BJ (cell line): ENCODE measurements around the gene DGKQ. TPM values are rescaled to one million over a fixed set of nuclear protein-coding genes. Genes with fewer than 3 reads are reported as not detected.

ENCODE experiments used
- CTCF ChIA-PET: fragments of 350-600 bp; formaldehyde crosslinking; extraction: SDS; loops from one replicate; lab custom pipeline; 2021; ENCODE audit warnings: antibody characterized with exemption, inconsistent platforms; lab: Yijun Ruan, JAX
- POLR2A ChIA-PET: fragments of 300-600 bp; sonication (Branson Sonifier 250); formaldehyde crosslinking; extraction: SDS; loops from one replicate; lab custom pipeline; 2021; ENCODE audit warnings: antibody characterized with exemption; lab: Charles Lee
- DNase-seq: peaks from one replicate; pipeline ENCODE4 v3.0.0-alpha.2; 2011; ENCODE audit warnings: low read depth
- H3K27me3 ChIP-seq: 2 replicates; pipeline ENCODE4 v1.6.0; 2011; ENCODE audit warnings: low read length; ENCODE audit not compliant: control insufficient read depth, insufficient read depth
- H3K36me3 ChIP-seq: 2 replicates; pipeline ENCODE4 v1.5.1; 2011; ENCODE audit warnings: low read length; ENCODE audit not compliant: control insufficient read depth, insufficient read depth
- H3K4me3 ChIP-seq: 2 replicates; pipeline ENCODE4 v1.5.1; 2011; ENCODE audit warnings: low read depth, mild to moderate bottlenecking, control low read depth, low read length
- CTCF ChIP-seq: IDR thresholded peaks from 2 replicates; pipeline ENCODE4 v1.5.1; 2011; ENCODE audit warnings: low read depth, mild to moderate bottlenecking, control low read depth, inconsistent platforms, low read length, moderate library complexity; ENCODE audit not compliant: insufficient read depth
- polyA plus RNA-seq: library from polyadenylated mRNA; depleted of rRNA; stranded (reverse); fragments of >200 nt; gene quantifications from 2 replicates; pipeline ENCODE4 v1.2.3, GENCODE V29; 2011; rRNA removed

Gene DGKQ
- polyA plus RNA-seq, 1 experiment = 6.5 TPM

GRCh38 chr4:909131-909571 lies 64.2 kb downstream of the DGKQ start:
- no peak for TF ChIP-seq CTCF
- CTCF ChIA-PET = interaction anchor here (1.0 kb wide), 1 partner anchor 9 kb away, joined by 3 read pairs; no protein-coding TSS in a partner anchor

More at GRCh38 chr4:909131-909571, 64.2 kb downstream of the DGKQ start:
- no peak overlapping the region for H3K4me3 ChIP-seq
- DNase-seq = no peak
- H3K36me3 ChIP-seq = peaks cover 11% of the 10 kb centered on the region
- POLR2A ChIA-PET = no interaction called here
- no peaks in the 10 kb centered on the region for H3K27me3 ChIP-seq

Other genes starting within 250 kb of the DGKQ start
- gene CPLX1, start 147.4 kb downstream of the DGKQ start, polyA plus RNA-seq = 0.15 TPM in 1 of 2 replicates, not detected in the other
- 20.0 and 26.3 TPM in 2 replicates for gene GAK, start 41.3 kb downstream of the DGKQ start, polyA plus RNA-seq
- 44.7 and 77.8 TPM in 2 replicates for gene TMEM175, start 41.1 kb downstream of the DGKQ start, polyA plus RNA-seq
- 7.5 and 13.2 TPM in 2 replicates for gene IDUA, start 13.5 kb upstream of the DGKQ start, polyA plus RNA-seq
- 0.09 TPM in 1 of 2 replicates, not detected in the other for gene SLC26A1, start 19.8 kb upstream of the DGKQ start, polyA plus RNA-seq
- gene FGFRL1, start 38.1 kb upstream of the DGKQ start, polyA plus RNA-seq = 9.1 and 21.2 TPM in 2 replicates
- gene RNF212, start 140.0 kb upstream of the DGKQ start, polyA plus RNA-seq = 2.9 TPM in 2 replicates
- 8.8 and 11.6 TPM in 2 replicates for gene SPON2, start 199.0 kb upstream of the DGKQ start, polyA plus RNA-seq